HG02885 (cell line): ENCODE data around the gene GSTA4.
A peak's percentile ranks its signal among the peaks of the same experiment; 100 is the strongest.
"Not testable (repeated sequence)": the region's sequence is repeated elsewhere in the genome, so short reads cannot be mapped to it uniquely, and the experiment has no call there.

Experiments
- ATAC-seq: cut with Tn5 transposase; IDR thresholded peaks from one replicate; pipeline ENCODE4 v1.9.1; 2021; ENCODE audit warnings: mild to moderate bottlenecking; ENCODE audit not compliant: unreplicated experiment, poor library complexity

Gene GSTA4

GRCh38 chr6:53015486-53015885 is 20.4 kb upstream of the GSTA4 start:
- no peak for ATAC-seq

- no peak for ATAC-seq
These were observed 19.7 kb upstream of the GSTA4 start for GRCh38 chr6:53014744-53015143.

GRCh38 chr6:53014063-53014462 is 19.0 kb upstream of the GSTA4 start:
- no peak for ATAC-seq

GRCh38 chr6:53011979-53012378 is 16.9 kb upstream of the GSTA4 start:
- ATAC-seq, result no peak

GRCh38 chr6:53010504-53010903 is 15.4 kb upstream of the GSTA4 start:
- no peak for ATAC-seq

GRCh38 chr6:53009511-53009910 is 14.4 kb upstream of the GSTA4 start:
- ATAC-seq, result no peak

GRCh38 chr6:53009056-53009455 is 14.0 kb upstream of the GSTA4 start:
- ATAC-seq, result no peak

GRCh38 chr6:53008192-53008687 is 13.2 kb upstream of the GSTA4 start:
- not testable (repeated sequence) for ATAC-seq

GRCh38 chr6:53005663-53006250 is 10.7 kb upstream of the GSTA4 start:
- ATAC-seq, result no peak

- no peak for ATAC-seq
These were observed 4.4 kb upstream of the GSTA4 start for GRCh38 chr6:52999456-52999855.

- no peak for ATAC-seq
These were observed 3.5 kb upstream of the GSTA4 start for GRCh38 chr6:52998603-52999002.

- no peak for ATAC-seq
These were observed 995 bp upstream of the GSTA4 start for GRCh38 chr6:52995913-52996645.

GRCh38 chr6:52994839-52995088 is 320 bp downstream of the GSTA4 start:
- ATAC-seq, result peak; percentile 26

- ATAC-seq, result peak; percentile 1
These were observed 849 bp downstream of the GSTA4 start for GRCh38 chr6:52994031-52994838.

- no peak for ATAC-seq
These were observed 1.8 kb downstream of the GSTA4 start for GRCh38 chr6:52992980-52993920.

GRCh38 chr6:52990342-52990741 is 4.7 kb downstream of the GSTA4 start:
- ATAC-seq, result no peak

- no peak for ATAC-seq
These were observed 9.9 kb downstream of the GSTA4 start for GRCh38 chr6:52985228-52985627.

- ATAC-seq, result peak; percentile 77
These were observed 10.8 kb downstream of the GSTA4 start for GRCh38 chr6:52984247-52984646.

- ATAC-seq, result no peak
These were observed 11.8 kb downstream of the GSTA4 start for GRCh38 chr6:52983159-52983848.

GRCh38 chr6:52982680-52983079 is 12.4 kb downstream of the GSTA4 start:
- no peak for ATAC-seq
